H1 (cell line): ENCODE measurements around the gene XKR7. TPM values are rescaled to one million over a fixed set of nuclear protein-coding genes. Genes with fewer than 3 reads are reported as not detected.

ENCODE experiments used
- ATF2 ChIP-seq: IDR thresholded peaks from 2 replicates; pipeline ENCODE4 v1.6.1; 2012; ENCODE audit warnings: low read length, inconsistent platforms
- CHD7 ChIP-seq: fragments of 300-600 bp; sonication (generic); IDR thresholded peaks from 2 replicates; pipeline ENCODE4 v1.7.1; 2012; ENCODE audit warnings: low read length, moderate library complexity, mild to moderate bottlenecking, inconsistent platforms; ENCODE audit not compliant: insufficient replicate concordance
- GTF2F1 ChIP-seq: IDR thresholded peaks from 2 replicates; pipeline ENCODE4 v1.6.1; 2012; ENCODE audit warnings: low read depth, low read length, improper control_type of control experiment, borderline replicate concordance
- HDAC6 ChIP-seq: IDR thresholded peaks from one replicate; pipeline ENCODE4 v1.7.1; 2012; ENCODE audit warnings: low read depth, mild to moderate bottlenecking, inconsistent platforms, low read length, moderate library complexity
- NANOG ChIP-seq: IDR thresholded peaks from 2 replicates; pipeline ENCODE4 v1.6.1; 2011; ENCODE audit warnings: low read length, low read depth, mild to moderate bottlenecking, inconsistent platforms; ENCODE audit not compliant: insufficient read depth, poor library complexity, severe bottlenecking
- RXRA ChIP-seq: IDR thresholded peaks from 2 replicates; pipeline ENCODE4 v1.6.1; 2011; ENCODE audit warnings: low read depth, mild to moderate bottlenecking, low read length, moderate library complexity; ENCODE audit not compliant: insufficient read depth
- SIN3A ChIP-seq, 2 experiments: IDR thresholded peaks in 1 of 2; conservative IDR thresholded peaks in 1 of 2; 2 replicates each; pipeline ENCODE4 v1.6.1; 2011 to 2012; ENCODE audit warnings: low read length in 2 of 2, improper control_type of control experiment in 1 of 2, low read depth in 1 of 2, mild to moderate bottlenecking in 1 of 2
- SP4 ChIP-seq: IDR thresholded peaks from 2 replicates; pipeline ENCODE4 v1.6.1; 2012; ENCODE audit warnings: low read length, inconsistent platforms
- TBP ChIP-seq: IDR thresholded peaks from 2 replicates; pipeline ENCODE4 v1.6.1; 2011; ENCODE audit warnings: low read depth, low read length, improper control_type of control experiment
- polyA plus RNA-seq, 7 experiments: library from polyadenylated mRNA; depleted of rRNA in 3 of 7; stranded (reverse) in 5 of 7; unstranded in 2 of 7; fragments of >200 nt in 5 of 7; fragments of 200-250 nt in 2 of 7; gene quantifications; 1 replicate in 5 of 7; 2 replicates in 1 of 7; 4 replicates in 1 of 7; pipeline versions ENCODE4 v1.2.1 to v1.2.3, GENCODE V29; 2011 to 2013; ENCODE audit warnings: missing spikeins in 2 of 7, mixed read lengths in 2 of 7
- total RNA-seq: library from RNA; stranded (reverse); fragmentation: NEBNext Ultra II Directional; extraction: Animal tissue kit (Norgen Biotek cat#: 25700); gene quantifications from 2 replicates; pipeline ENCODE4 v1.2.1, GENCODE V29; 2021

The XKR7 gene
- total and polyA plus RNA-seq, 2 of the 8 experiments (the other 6 are each of a cell fraction or from before 2014, with no cell fraction given) = 1.8 to 2.4 TPM

- no peak for TF ChIP-seq CHD7
- TF ChIP-seq NANOG = peak; percentile 71
- no peak for TF ChIP-seq GTF2F1
- TF ChIP-seq TBP = peak; percentile 21; the same call in 1 of the 2 replicates
- TF ChIP-seq HDAC6 = no peak
- TF ChIP-seq SIN3A (conservative IDR thresholded peaks at IDR 0.05 in 1 of 2, IDR thresholded peaks at IDR 0.05 in 1 of 2; ENCODE audit: low read depth in 1 of 2, low read length in 2 of 2) = peak in 1 of 2 experiments; percentile 81; a peak in 1 of 4 replicates
- TF ChIP-seq RXRA = no peak
- no peak for TF ChIP-seq SP4
- TF ChIP-seq ATF2 = no peak
Observed at GRCh38 chr20:32017711-32018251, 49.8 kb downstream of the XKR7 start (continued).
